AG08396 (cell line): ENCODE data around the gene NELL1.
"Not testable (repeated sequence)": the region's sequence is repeated elsewhere in the genome, so short reads cannot be mapped to it uniquely, and the experiment has no call there.

Source experiments
- DNase-seq: peaks from one replicate; pipeline ENCODE4 v3.0.0; 2012; ENCODE audit warnings: low spot score, mixed read lengths

Gene NELL1

GRCh38 chr11:20770414-20770946 lies 101.1 kb downstream of the NELL1 start:
- DNase-seq, result no peak

GRCh38 chr11:20771026-20771425 lies 101.6 kb downstream of the NELL1 start:
- DNase-seq, result no peak

GRCh38 chr11:20771681-20772080 lies 102.3 kb downstream of the NELL1 start:
- DNase-seq, result no peak

GRCh38 chr11:20775331-20775730 lies 105.9 kb downstream of the NELL1 start:
- DNase-seq, result no peak

GRCh38 chr11:20782775-20783174 lies 113.4 kb downstream of the NELL1 start:
- DNase-seq, result no peak

- no peak for DNase-seq
Measured at GRCh38 chr11:20783220-20783619, 113.8 kb downstream of the NELL1 start.

GRCh38 chr11:20790622-20791021 lies 121.2 kb downstream of the NELL1 start:
- DNase-seq, result no peak

GRCh38 chr11:20795005-20795404 lies 125.6 kb downstream of the NELL1 start:
- no peak for DNase-seq

GRCh38 chr11:20808328-20808727 lies 138.9 kb downstream of the NELL1 start:
- no peak for DNase-seq

- no peak for DNase-seq
Measured at GRCh38 chr11:20821046-20821445, 151.7 kb downstream of the NELL1 start.

GRCh38 chr11:20821470-20821869 lies 152.1 kb downstream of the NELL1 start:
- DNase-seq, result no peak

GRCh38 chr11:20824773-20825172 lies 155.4 kb downstream of the NELL1 start:
- DNase-seq, result no peak

GRCh38 chr11:20835561-20835960 lies 166.2 kb downstream of the NELL1 start:
- DNase-seq, result no peak

- no peak for DNase-seq
Measured at GRCh38 chr11:20839231-20839630, 169.8 kb downstream of the NELL1 start.

- DNase-seq, result no peak
Measured at GRCh38 chr11:20840341-20840740, 171.0 kb downstream of the NELL1 start.

- DNase-seq, result no peak
Measured at GRCh38 chr11:20844216-20844615, 174.8 kb downstream of the NELL1 start.

- no peak for DNase-seq
Measured at GRCh38 chr11:20844630-20845029, 175.2 kb downstream of the NELL1 start.

GRCh38 chr11:20854215-20854955 lies 185.0 kb downstream of the NELL1 start:
- DNase-seq, result no peak

- no peak for DNase-seq
Measured at GRCh38 chr11:20861322-20861721, 191.9 kb downstream of the NELL1 start.

GRCh38 chr11:20862263-20862662 lies 192.9 kb downstream of the NELL1 start:
- DNase-seq, result not testable (repeated sequence)

GRCh38 chr11:20864628-20865027 lies 195.2 kb downstream of the NELL1 start:
- DNase-seq, result no peak

- no peak for DNase-seq
Measured at GRCh38 chr11:20865161-20865560, 195.8 kb downstream of the NELL1 start.

GRCh38 chr11:20869123-20869522 lies 199.7 kb downstream of the NELL1 start:
- DNase-seq, result no peak

GRCh38 chr11:20873054-20873453 lies 203.7 kb downstream of the NELL1 start:
- no peak for DNase-seq
